LoVo (cell line): Measurements from ENCODE around the gene KIF7.

Experiments
- DNase-seq: peaks from one replicate; pipeline ENCODE4 v3.0.0-alpha.2; 2016; ENCODE audit warnings: low spot score

Gene KIF7

GRCh38 chr15:89669309-89669865 lies 14.1 kb upstream of the KIF7 start:
- no peak for DNase-seq

- DNase-seq, result no peak
Observed at GRCh38 chr15:89668171-89668570, 12.9 kb upstream of the KIF7 start.

GRCh38 chr15:89667706-89667960 lies 12.4 kb upstream of the KIF7 start:
- DNase-seq, result no peak

- DNase-seq, result no peak
Observed at GRCh38 chr15:89666858-89667705, 11.8 kb upstream of the KIF7 start.

GRCh38 chr15:89666184-89666857 lies 11.1 kb upstream of the KIF7 start:
- no peak for DNase-seq

- DNase-seq, result peak; percentile 37
Observed at GRCh38 chr15:89665449-89666181, 10.3 kb upstream of the KIF7 start.

GRCh38 chr15:89664441-89665350 lies 9.4 kb upstream of the KIF7 start:
- no peak for DNase-seq

GRCh38 chr15:89662893-89663626 lies 7.8 kb upstream of the KIF7 start:
- DNase-seq, result no peak

- no peak for DNase-seq
Observed at GRCh38 chr15:89660556-89660955, 5.3 kb upstream of the KIF7 start.

- DNase-seq, result no peak
Observed at GRCh38 chr15:89659295-89659694, 4.0 kb upstream of the KIF7 start.

GRCh38 chr15:89657686-89658200 lies 2.5 kb upstream of the KIF7 start:
- no peak for DNase-seq

- DNase-seq, result no peak
Observed at GRCh38 chr15:89656116-89656815, 999 bp upstream of the KIF7 start.

GRCh38 chr15:89654301-89654761 lies 936 bp downstream of the KIF7 start:
- no peak for DNase-seq

- DNase-seq, result no peak
Observed at GRCh38 chr15:89653578-89653977, 1.7 kb downstream of the KIF7 start.

- DNase-seq, result no peak
Observed at GRCh38 chr15:89652666-89653065, 2.6 kb downstream of the KIF7 start.

- DNase-seq, result no peak
Observed at GRCh38 chr15:89652131-89652530, 3.1 kb downstream of the KIF7 start.

- no peak for DNase-seq
Observed at GRCh38 chr15:89649716-89650115, 5.6 kb downstream of the KIF7 start.

GRCh38 chr15:89649013-89649625 lies 6.1 kb downstream of the KIF7 start:
- no peak for DNase-seq
